ENCODE results near the gene ISOC1. TPM values are rescaled to one million over a fixed set of nuclear protein-coding genes. Genes with fewer than 3 reads are reported as not detected.
A peak's percentile ranks its signal among the peaks of the same experiment; 100 is the strongest.

The ISOC1 gene
- total and polyA plus RNA-seq, 2 of the 13 experiments (the other 11 are each of a cell fraction or from before 2014, with no cell fraction given): 25.7 to 51.3 TPM

- TF ChIP-seq FOXP4 (CRISPR knock-in tag; IDR thresholded peaks at IDR 0.05) (peak; percentile 29; the same call in 1 of the 2 replicates), AKNA (CRISPR knock-in tag; IDR thresholded peaks at IDR 0.05; ENCODE audit: borderline replicate concordance) (no peak), ASH2L (IDR thresholded peaks at IDR 0.05; ENCODE audit: insufficient read length, low read depth, low read length) (peak; percentile 85), SPEN (CRISPR knock-in tag; IDR thresholded peaks at IDR 0.05; ENCODE audit: low read depth) (peak; percentile 86), ZNF710 (CRISPR knock-in tag; IDR thresholded peaks at IDR 0.05; ENCODE audit: borderline replicate concordance) (no peak; the same call in 1 of the 2 replicates), ZNF777 (CRISPR knock-in tag; IDR thresholded peaks at IDR 0.05) (peak; percentile 49), PREB (CRISPR knock-in tag; IDR thresholded peaks at IDR 0.05) (no peak), NFRKB (IDR thresholded peaks at IDR 0.05) (no peak), ZBED4 (CRISPR knock-in tag; IDR thresholded peaks at IDR 0.05; ENCODE audit: borderline replicate concordance) (0 out of 2 replicates have a peak, but pooled peaks have one; percentile 68)
These were observed 663 bp downstream of the ISOC1 start (continued) for GRCh38 chr5:129094924-129095899.
